Esophagus squamous epithelium (tissue), 4 donors: ENCODE results near the gene CFAP92.

Experiments
- CTCF ChIP-seq, 6 experiments: fragments of 450-650 bp in 4 of 6; fragments of 200-600 bp in 2 of 6; sonication (generic) in 2 of 6; IDR thresholded peaks; one replicate each; pipeline ENCODE4 v1.5.1; 2016 to 2019; ENCODE audit warnings: antibody characterized with exemption in 6 of 6, mild to moderate bottlenecking in 4 of 6, moderate library complexity in 4 of 6
- POLR2A ChIP-seq, 4 donors: fragments of 450-650 bp; IDR thresholded peaks; one replicate each; pipeline ENCODE4 v1.6.1; 2017; ENCODE audit warnings: antibody characterized with exemption in 4 of 4, mild to moderate bottlenecking in 4 of 4, moderate library complexity in 3 of 4

GRCh38 chr3:128878556-128879124 is 115.2 kb downstream of the CFAP92 start:
- TF ChIP-seq CTCF (IDR thresholded peaks at IDR 0.05) (no peak), POLR2A (IDR thresholded peaks at IDR 0.05) (no peak)
